DND-41 (cell line): ENCODE measurements around the gene CD81.

Experiments used
- CTCF ChIP-seq: IDR thresholded peaks from 2 replicates; pipeline ENCODE4 v1.5.1; 2012; ENCODE audit warnings: borderline replicate concordance, low read length, moderate library complexity, mild to moderate bottlenecking; ENCODE audit not compliant: poor library complexity, severe bottlenecking; ENCODE audit errors: extremely low read depth
- EZH2 ChIP-seq: IDR thresholded peaks from 3 replicates; pipeline ENCODE4 v1.6.1; 2012; ENCODE audit warnings: borderline replicate concordance, low read depth, mild to moderate bottlenecking, moderate library complexity, low read length, inconsistent platforms; ENCODE audit not compliant: severe bottlenecking

- TF ChIP-seq CTCF, result no peak
- TF ChIP-seq EZH2, result no peak
Observed at GRCh38 chr11:2390725-2391151, 13.6 kb downstream of the CD81 start.
